GM23338 (cell line): Measurements from ENCODE around the gene EXOC3.

ENCODE experiments used
- CREB1 ChIP-seq: fragments of 250-450 bp; sonication (Bioruptor Pico); IDR thresholded peaks from 2 replicates; pipeline ENCODE4 v1.5.0; 2020; ENCODE audit warnings: low read depth, mild to moderate bottlenecking, moderate library complexity
- ETS1 ChIP-seq: IDR thresholded peaks from 2 replicates; pipeline ENCODE4 v1.6.1; 2016; ENCODE audit warnings: antibody characterized with exemption
- EZH2 ChIP-seq: fragments of 200-600 bp; sonication (generic); IDR thresholded peaks from one replicate; pipeline ENCODE4 v1.8.0; 2017; ENCODE audit warnings: antibody characterized with exemption, mild to moderate bottlenecking, low read depth; ENCODE audit not compliant: unreplicated experiment
- EZH2phosphoT487 ChIP-seq: fragments of 200-600 bp; sonication (generic); IDR thresholded peaks from one replicate; pipeline ENCODE4 v1.8.1; 2018; ENCODE audit warnings: antibody characterized with exemption; ENCODE audit not compliant: unreplicated experiment
- JUNB ChIP-seq: IDR thresholded peaks from one replicate; pipeline ENCODE4 v1.6.1; 2016; ENCODE audit warnings: antibody characterized with exemption; ENCODE audit not compliant: unreplicated experiment
- NANOG ChIP-seq: IDR thresholded peaks from 2 replicates; pipeline ENCODE4 v1.6.1; 2016; ENCODE audit warnings: antibody characterized with exemption, borderline replicate concordance
- POLR2AphosphoS5 ChIP-seq: IDR thresholded peaks from 2 replicates; pipeline ENCODE4 v1.6.1; 2016; ENCODE audit warnings: antibody characterized with exemption, low read depth
- REST ChIP-seq: IDR thresholded peaks from one replicate; pipeline ENCODE4 v1.6.1; 2018; ENCODE audit warnings: antibody characterized with exemption; ENCODE audit not compliant: unreplicated experiment
- ZNF114 ChIP-seq: fragments of 250-450 bp; sonication (Bioruptor Pico); IDR thresholded peaks from 2 replicates; pipeline ENCODE4 v1.5.0; 2020; ENCODE audit warnings: mild to moderate bottlenecking, moderate library complexity
- TF ChIP-seq, protein P1 (sequence below), 2 experiments: fragments of 200-600 bp in 1 of 2; sonication (generic) in 1 of 2; conservative IDR thresholded peaks; 2 replicates each; pipeline versions ENCODE4 v1.5.1 to v1.6.1; 2016 to 2017; ENCODE audit warnings: antibody characterized with exemption in 2 of 2, low read depth in 2 of 2, mild to moderate bottlenecking in 2 of 2, moderate library complexity in 1 of 2

DNA sequence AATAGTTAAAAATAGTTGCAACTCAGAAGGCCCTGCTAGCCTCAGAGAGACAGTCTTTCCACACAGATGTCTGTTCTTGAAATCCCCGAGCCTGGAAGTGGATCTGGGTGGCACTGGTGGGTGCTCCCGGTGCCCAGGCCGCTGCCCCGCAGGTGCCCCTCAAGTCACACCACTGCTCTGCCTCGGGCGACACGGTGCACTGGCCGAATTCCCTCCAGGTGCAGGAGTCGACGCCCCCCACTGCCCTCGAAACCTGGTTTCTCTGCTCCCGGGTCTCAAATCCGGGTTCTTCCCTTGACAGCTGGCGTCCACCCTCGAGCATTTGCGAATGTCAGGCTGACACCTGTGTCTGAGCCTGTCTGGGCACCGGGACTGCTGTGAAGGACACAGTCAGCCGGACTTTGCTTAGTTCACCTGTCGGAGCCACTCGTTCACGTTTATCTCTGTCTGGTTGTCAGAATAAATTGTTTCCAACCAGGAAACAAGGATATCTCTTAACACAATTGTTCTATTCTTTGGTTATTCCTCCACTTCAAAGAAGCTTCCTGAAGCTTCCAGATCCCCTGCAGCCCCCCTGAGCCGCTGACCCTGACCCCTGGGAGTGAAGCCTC lies 54.2 kb downstream of the EXOC3 start:
- TF ChIP-seq, protein P1, sequence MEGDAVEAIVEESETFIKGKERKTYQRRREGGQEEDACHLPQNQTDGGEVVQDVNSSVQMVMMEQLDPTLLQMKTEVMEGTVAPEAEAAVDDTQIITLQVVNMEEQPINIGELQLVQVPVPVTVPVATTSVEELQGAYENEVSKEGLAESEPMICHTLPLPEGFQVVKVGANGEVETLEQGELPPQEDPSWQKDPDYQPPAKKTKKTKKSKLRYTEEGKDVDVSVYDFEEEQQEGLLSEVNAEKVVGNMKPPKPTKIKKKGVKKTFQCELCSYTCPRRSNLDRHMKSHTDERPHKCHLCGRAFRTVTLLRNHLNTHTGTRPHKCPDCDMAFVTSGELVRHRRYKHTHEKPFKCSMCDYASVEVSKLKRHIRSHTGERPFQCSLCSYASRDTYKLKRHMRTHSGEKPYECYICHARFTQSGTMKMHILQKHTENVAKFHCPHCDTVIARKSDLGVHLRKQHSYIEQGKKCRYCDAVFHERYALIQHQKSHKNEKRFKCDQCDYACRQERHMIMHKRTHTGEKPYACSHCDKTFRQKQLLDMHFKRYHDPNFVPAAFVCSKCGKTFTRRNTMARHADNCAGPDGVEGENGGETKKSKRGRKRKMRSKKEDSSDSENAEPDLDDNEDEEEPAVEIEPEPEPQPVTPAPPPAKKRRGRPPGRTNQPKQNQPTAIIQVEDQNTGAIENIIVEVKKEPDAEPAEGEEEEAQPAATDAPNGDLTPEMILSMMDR (conservative IDR thresholded peaks at IDR 0.05; ENCODE audit: low read depth in 2 of 2): no peak
- TF ChIP-seq EZH2: no peak
- TF ChIP-seq POLR2AphosphoS5: no peak
- no peak for TF ChIP-seq EZH2phosphoT487
- TF ChIP-seq CREB1 (CRISPR knock-in tag): no peak
- TF ChIP-seq ZNF114 (CRISPR knock-in tag): no peak
- TF ChIP-seq REST: no peak
- TF ChIP-seq JUNB: no peak
- no peak for TF ChIP-seq NANOG
- TF ChIP-seq ETS1: no peak
